GM23338 (cell line): Measurements from ENCODE around the gene GFRA3. TPM values are rescaled to one million over a fixed set of nuclear protein-coding genes. Genes with fewer than 3 reads are reported as not detected.
A peak's percentile ranks its signal among the peaks of the same experiment; 100 is the strongest.

Source experiments
- ATAC-seq: fragments of 200-7000 bp; cut with Tn5 transposase; 3 replicates; pipeline ENCODE4 v1.9.1; 2020
- DNase-seq: peaks from one replicate; pipeline ENCODE4 v3.0.0-alpha.2; 2015; ENCODE audit warnings: low spot score
- H2AFZ ChIP-seq: fragments of 200-600 bp; sonication (generic); 2 replicates; pipeline ENCODE4 v1.8.0; 2016; ENCODE audit warnings: antibody characterized with exemption, mild to moderate bottlenecking, moderate library complexity
- H3F3A ChIP-seq: fragments of 200-600 bp; sonication (generic); replicated peaks from 2 replicates; pipeline ENCODE4 v1.8.0; 2017; ENCODE audit warnings: antibody characterized with exemption, mixed run types, low read depth
- H3K27ac ChIP-seq: fragments of 200-600 bp; sonication (generic); 2 replicates; pipeline ENCODE4 v1.6.1; 2016; ENCODE audit warnings: low read depth
- H3K27me3 ChIP-seq: fragments of 200-600 bp; sonication (generic); 2 replicates; pipeline ENCODE4 v1.8.0; 2016; ENCODE audit warnings: mild to moderate bottlenecking, mixed run types, moderate library complexity; ENCODE audit not compliant: insufficient read depth
- H3K36me3 ChIP-seq: fragments of 200-600 bp; sonication (generic); 2 replicates; pipeline ENCODE4 v1.8.0; 2016; ENCODE audit warnings: mild to moderate bottlenecking; ENCODE audit not compliant: insufficient read depth
- H3K4me1 ChIP-seq: fragments of 200-600 bp; sonication (generic); 2 replicates; pipeline ENCODE4 v1.8.0; 2016; ENCODE audit warnings: mild to moderate bottlenecking, moderate library complexity; ENCODE audit not compliant: insufficient read depth
- H3K4me2 ChIP-seq: fragments of 200-600 bp; sonication (generic); 2 replicates; pipeline ENCODE4 v1.7.1; 2017; ENCODE audit warnings: mixed run types
- H3K4me3 ChIP-seq: fragments of 200-600 bp; sonication (generic); 2 replicates; pipeline ENCODE4 v1.6.1; 2016; ENCODE audit warnings: mixed run types
- H3K79me2 ChIP-seq: fragments of 200-600 bp; sonication (generic); replicated peaks from 2 replicates; pipeline ENCODE4 v1.8.0; 2017; ENCODE audit warnings: mild to moderate bottlenecking; ENCODE audit not compliant: insufficient read depth
- H3K9me2 ChIP-seq: fragments of 200-600 bp; sonication (generic); 2 replicates; pipeline ENCODE4 v1.8.0; 2017; ENCODE audit not compliant: insufficient read depth
- H4K20me1 ChIP-seq: fragments of 200-600 bp; sonication (generic); replicated peaks from 2 replicates; pipeline ENCODE4 v1.8.0; 2017; ENCODE audit warnings: mild to moderate bottlenecking; ENCODE audit not compliant: insufficient read depth
- H3K27ac Mint-ChIP-seq: 2 replicates; pipeline ENCODE4 v1.8.0; 2020; ENCODE audit warnings: inconsistent platforms, mild to moderate bottlenecking, moderate library complexity, mixed read lengths
- H3K27me3 Mint-ChIP-seq: 3 replicates; pipeline ENCODE4 v1.8.0; 2022; ENCODE audit warnings: low read depth, mild to moderate bottlenecking, moderate library complexity, mixed read lengths, inconsistent platforms; ENCODE audit not compliant: insufficient read depth, poor library complexity
- H3K36me3 Mint-ChIP-seq: 3 replicates; pipeline ENCODE4 v1.8.0; 2021; ENCODE audit warnings: low read depth, mild to moderate bottlenecking, inconsistent platforms, moderate library complexity, mixed read lengths
- H3K4me1 Mint-ChIP-seq: 3 replicates; pipeline ENCODE4 v1.8.0; 2020; ENCODE audit warnings: mild to moderate bottlenecking, inconsistent platforms, mixed read lengths
- H3K4me3 Mint-ChIP-seq: 3 replicates; pipeline ENCODE4 v1.8.0; 2021; ENCODE audit warnings: moderate library complexity, mild to moderate bottlenecking, inconsistent platforms, mixed read lengths
- H3K9me3 Mint-ChIP-seq: 3 replicates; pipeline ENCODE4 v1.8.0; 2020; ENCODE audit warnings: moderate library complexity, mild to moderate bottlenecking, inconsistent platforms, mixed read lengths
- CREB1 ChIP-seq: fragments of 250-450 bp; sonication (Bioruptor Pico); IDR thresholded peaks from 2 replicates; pipeline ENCODE4 v1.5.0; 2020; ENCODE audit warnings: low read depth, mild to moderate bottlenecking, moderate library complexity
- CTCF ChIP-seq, 2 experiments: fragments of 200-600 bp in 1 of 2; sonication (generic) in 1 of 2; conservative IDR thresholded peaks; 2 replicates each; pipeline versions ENCODE4 v1.5.1 to v1.6.1; 2016 to 2017; ENCODE audit warnings: antibody characterized with exemption in 2 of 2, low read depth in 2 of 2, mild to moderate bottlenecking in 2 of 2, moderate library complexity in 1 of 2
- POLR2AphosphoS5 ChIP-seq: IDR thresholded peaks from 2 replicates; pipeline ENCODE4 v1.6.1; 2016; ENCODE audit warnings: antibody characterized with exemption, low read depth
- REST ChIP-seq: IDR thresholded peaks from one replicate; pipeline ENCODE4 v1.6.1; 2018; ENCODE audit warnings: antibody characterized with exemption; ENCODE audit not compliant: unreplicated experiment
- ZNF331 ChIP-seq: fragments of 250-450 bp; sonication (Bioruptor Pico); IDR thresholded peaks from 2 replicates; pipeline ENCODE4 v1.5.0; 2020; ENCODE audit warnings: low read depth, mild to moderate bottlenecking, moderate library complexity
- polyA plus RNA-seq: library from polyadenylated mRNA; unstranded; fragments of >200 nt; fragmentation: Nextera tagmentation; extraction: Ambion mirVana; gene quantifications from 2 replicates; pipeline ENCODE4 v1.2.1, GENCODE V29; 2016
- total RNA-seq: library from RNA; depleted of rRNA; stranded (reverse); fragments of >200 nt; shearing (Covaris generic); gene quantifications from 2 replicates; pipeline ENCODE4 v1.2.3, GENCODE V29; 2014

Gene GFRA3
- total and polyA plus RNA-seq, 2 experiments from 2014 or later, result 1.1 TPM

GRCh38 chr5:138233280-138233679 is 41.1 kb downstream of the GFRA3 start:
- no peaks in the 10 kb centered on the region for H3F3A ChIP-seq
- no peak for DNase-seq
- no peak overlapping the region for H3K4me3 Mint-ChIP-seq
- no peaks in the 10 kb centered on the region for H3K9me2 ChIP-seq
- H3K4me1 Mint-ChIP-seq, result no peaks in the 10 kb centered on the region
- no peak for TF ChIP-seq POLR2AphosphoS5
- TF ChIP-seq CREB1 (CRISPR knock-in tag), result no peak
- TF ChIP-seq CTCF (conservative IDR thresholded peaks at IDR 0.05; ENCODE audit: low read depth in 2 of 2), result no peak
- no peak overlapping the region for H3K27ac Mint-ChIP-seq
- ATAC-seq, result no peak
- no peaks in the 10 kb centered on the region for H3K79me2 ChIP-seq
- no peak overlapping the region; the same call in 1 of the 2 replicates for H2AFZ ChIP-seq
- H3K9me3 Mint-ChIP-seq, result no peaks in the 10 kb centered on the region
- H3K4me1 ChIP-seq, result no peaks in the 10 kb centered on the region
- no peaks in the 10 kb centered on the region for H3K27me3 Mint-ChIP-seq
- no peaks in the 10 kb centered on the region for H3K36me3 Mint-ChIP-seq
- H3K36me3 ChIP-seq, result no peaks in the 10 kb centered on the region
- H3K4me3 ChIP-seq, result no peak overlapping the region
- H4K20me1 ChIP-seq, result no peaks in the 10 kb centered on the region
- no peak overlapping the region for H3K27ac ChIP-seq
- no peaks in the 10 kb centered on the region for H3K27me3 ChIP-seq
- no peak overlapping the region for H3K4me2 ChIP-seq

- peak; percentile 54 for ATAC-seq
- no peak overlapping the region for H3K4me3 Mint-ChIP-seq
- no peaks in the 10 kb centered on the region; the same call in 2 of the 3 replicates for H3K36me3 Mint-ChIP-seq
- H3K27me3 Mint-ChIP-seq, result no peaks in the 10 kb centered on the region
- DNase-seq, result no peak
- peaks cover 2% of the 10 kb centered on the region for H3K9me3 Mint-ChIP-seq
- Histone ChIP-seq H3K4me1 (no peaks in the 10 kb centered on the region), H3F3A (no peaks in the 10 kb centered on the region), H4K20me1 (no peaks in the 10 kb centered on the region), H3K9me2 (no peaks in the 10 kb centered on the region), H3K27me3 (no peaks in the 10 kb centered on the region), H3K4me3 (no peak overlapping the region), H3K4me2 (no peak overlapping the region), H3K36me3 (no peaks in the 10 kb centered on the region), H3K79me2 (no peaks in the 10 kb centered on the region), H3K27ac (no peak overlapping the region), H2AFZ (peak overlapping the region; percentile 80)
- no peak overlapping the region for H3K27ac Mint-ChIP-seq
- TF ChIP-seq REST (no peak), ZNF331 (no peak), CREB1 (CRISPR knock-in tag) (no peak)
- H3K4me1 Mint-ChIP-seq, result no peaks in the 10 kb centered on the region
These were observed 43.3 kb downstream of the GFRA3 start for GRCh38 chr5:138230981-138231589.
